ENCODE results near the gene CCDC200. TPM values are rescaled to one million over a fixed set of nuclear protein-coding genes. Genes with fewer than 3 reads are reported as not detected.
"Not testable (repeated sequence)": the region's sequence is repeated elsewhere in the genome, so short reads cannot be mapped to it uniquely, and the experiment has no call there.

Gene CCDC200
- total RNA-seq (2014; rRNA removed; shearing (Covaris generic)) = not detected in 2 replicates
- polyA plus RNA-seq (2015; cell fraction: cytosol; rRNA removed) = not detected in 2 replicates
- not detected in 2 replicates for polyA plus RNA-seq (2015; cell fraction: nucleus; rRNA removed)

- in situ Hi-C loops (cut with HindIII; ENCODE audit: low pct_unique_long_range_greater_than_20kb, low sequenced_read_pairs); DNase-seq (ENCODE audit: low read depth, low spot score): not testable (repeated sequence)
Observed at GRCh38 chr17:43228020-43228782, at the start of gene CCDC200. Gene CCDC200 (minus strand): TSS chr17:43228623. CDS start chr17:43228554, 69 bp downstream.

- in situ Hi-C loops (cut with HindIII; ENCODE audit: low pct_unique_long_range_greater_than_20kb, low sequenced_read_pairs); DNase-seq (ENCODE audit: low read depth, low spot score): not testable (repeated sequence)
Observed at GRCh38 chr17:43272914-43273313, 44.5 kb upstream of the CCDC200 start.

- in situ Hi-C loops (cut with HindIII; ENCODE audit: low pct_unique_long_range_greater_than_20kb, low sequenced_read_pairs); DNase-seq (ENCODE audit: low read depth, low spot score): not testable (repeated sequence)
Observed at GRCh38 chr17:43272483-43272882, 44.1 kb upstream of the CCDC200 start.

GRCh38 chr17:43270552-43271504, 42.4 kb upstream of the CCDC200 start:
- in situ Hi-C loops (cut with HindIII; ENCODE audit: low pct_unique_long_range_greater_than_20kb, low sequenced_read_pairs); DNase-seq (ENCODE audit: low read depth, low spot score): not testable (repeated sequence)

- DNase-seq (ENCODE audit: low read depth, low spot score); in situ Hi-C loops (cut with HindIII; ENCODE audit: low pct_unique_long_range_greater_than_20kb, low sequenced_read_pairs): not testable (repeated sequence)
Observed at GRCh38 chr17:43246456-43246855, 18.0 kb upstream of the CCDC200 start.

GRCh38 chr17:43240596-43241352, 12.4 kb upstream of the CCDC200 start:
- DNase-seq (ENCODE audit: low read depth, low spot score); in situ Hi-C loops (cut with HindIII; ENCODE audit: low pct_unique_long_range_greater_than_20kb, low sequenced_read_pairs): not testable (repeated sequence)

GRCh38 chr17:43239597-43239996, 11.2 kb upstream of the CCDC200 start:
- DNase-seq (ENCODE audit: low read depth, low spot score); in situ Hi-C loops (cut with HindIII; ENCODE audit: low pct_unique_long_range_greater_than_20kb, low sequenced_read_pairs): not testable (repeated sequence)

- in situ Hi-C loops (cut with HindIII; ENCODE audit: low pct_unique_long_range_greater_than_20kb, low sequenced_read_pairs); DNase-seq (ENCODE audit: low read depth, low spot score): not testable (repeated sequence)
Observed at GRCh38 chr17:43233877-43234276, 5.5 kb upstream of the CCDC200 start, which contains the start of gene RNU2-1. Gene RNU2-1 (minus strand): TSS chr17:43233977.

GRCh38 chr17:43233263-43233662, 4.8 kb upstream of the CCDC200 start:
- DNase-seq (ENCODE audit: low read depth, low spot score); in situ Hi-C loops (cut with HindIII; ENCODE audit: low pct_unique_long_range_greater_than_20kb, low sequenced_read_pairs): not testable (repeated sequence)

GRCh38 chr17:43232021-43232699, 3.7 kb upstream of the CCDC200 start:
- peak; percentile 0 for DNase-seq (ENCODE audit: low read depth, low spot score)
- in situ Hi-C loops (cut with HindIII; ENCODE audit: low pct_unique_long_range_greater_than_20kb, low sequenced_read_pairs) = not testable (repeated sequence)

- in situ Hi-C loops (cut with HindIII; ENCODE audit: low pct_unique_long_range_greater_than_20kb, low sequenced_read_pairs); DNase-seq (ENCODE audit: low read depth, low spot score): not testable (repeated sequence)
Observed at GRCh38 chr17:43231205-43232020, 3.0 kb upstream of the CCDC200 start.

- DNase-seq (ENCODE audit: low read depth, low spot score) = no peak
- in situ Hi-C loops (cut with HindIII; ENCODE audit: low pct_unique_long_range_greater_than_20kb, low sequenced_read_pairs) = no loop called here
Observed at GRCh38 chr17:43226393-43226792, 2.0 kb downstream of the CCDC200 start.

GRCh38 chr17:43224146-43224705, 4.2 kb downstream of the CCDC200 start:
- no peak for DNase-seq (ENCODE audit: low read depth, low spot score)
- in situ Hi-C loops (cut with HindIII; ENCODE audit: low pct_unique_long_range_greater_than_20kb, low sequenced_read_pairs) = no loop called here

GRCh38 chr17:43220511-43221125, 7.8 kb downstream of the CCDC200 start:
- in situ Hi-C loops (cut with HindIII; ENCODE audit: low pct_unique_long_range_greater_than_20kb, low sequenced_read_pairs) = no loop called here
- no peak for DNase-seq (ENCODE audit: low read depth, low spot score)

GRCh38 chr17:43219746-43220380, 8.6 kb downstream of the CCDC200 start:
- in situ Hi-C loops (cut with HindIII; ENCODE audit: low pct_unique_long_range_greater_than_20kb, low sequenced_read_pairs) = no loop called here
- DNase-seq (ENCODE audit: low read depth, low spot score) = no peak
